HepG2 (cell line): ENCODE results near the gene SDK2. TPM values are rescaled to one million over a fixed set of nuclear protein-coding genes. Genes with fewer than 3 reads are reported as not detected.

ENCODE experiments used
- ATAC-seq: fragments of 200-7000 bp; cut with Tn5 transposase; 3 replicates; pipeline ENCODE4 v1.9.1; 2020; ENCODE audit warnings: mild to moderate bottlenecking, moderate library complexity
- BruUV-seq: library from RNA; stranded (reverse); fragments of 400-500 nt; replicated peaks from 2 replicates; lab custom pipeline; 2021; lab: Mats Ljungman, UMichigan
- CTCF ChIA-PET: fragments of 300-600 bp; formaldehyde crosslinking; extraction: SDS; loops from one replicate; lab custom pipeline; 2021; ENCODE audit warnings: low total read pairs, inconsistent platforms, low intra/inter-chr PET ratio; lab: Yijun Ruan, JAX
- POLR2A ChIA-PET: fragments of 350-600 bp; sonication (Branson Sonifier 250); formaldehyde crosslinking; loops from one replicate; lab custom pipeline; 2020; ENCODE audit warnings: antibody characterized with exemption, inconsistent platforms; lab: Yijun Ruan, JAX
- DNase-seq: peaks from one replicate; pipeline ENCODE4 v3.0.0-alpha.2; 2015; ENCODE audit warnings: low spot score
- FAIRE-seq: peaks from 3 replicates; lab custom pipeline; 2011; peaks lifted over from hg19 to GRCh38; lab: Jason Lieb, UNC
- H2AFZ ChIP-seq: one replicate; pipeline ENCODE4 v1.6.1; 2011; ENCODE audit warnings: low read length, inconsistent platforms
- H3K27ac ChIP-seq: fragments of 300-600 bp; 3 replicates; pipeline ENCODE4 v1.8.0; 2011; ENCODE audit warnings: mixed run types, mild to moderate bottlenecking, mixed read lengths, low read length, inconsistent platforms; ENCODE audit not compliant: insufficient read depth; ENCODE audit errors: extremely low read length
- H3K27me3 ChIP-seq, 2 experiments: fragments of 200-600 bp in 1 of 2; 2 replicates in 1 of 2; 3 replicates in 1 of 2; pipeline versions ENCODE4 v1.6.0 to v1.8.0; 2011; ENCODE audit warnings: low read length in 2 of 2, mild to moderate bottlenecking in 2 of 2, moderate library complexity in 2 of 2, inconsistent platforms in 1 of 2; ENCODE audit not compliant: insufficient read depth in 2 of 2, control insufficient read depth in 1 of 2
- H3K36me3 ChIP-seq, 2 experiments: fragments of 200-600 bp in 1 of 2; replicated peaks in 1 of 2; 2 replicates in 1 of 2; 3 replicates in 1 of 2; pipeline versions ENCODE4 v1.5.1 to v1.8.0; 2011; ENCODE audit warnings: low read length in 2 of 2, inconsistent platforms in 1 of 2; ENCODE audit not compliant: insufficient read depth in 2 of 2, control insufficient read depth in 1 of 2
- H3K4me1 ChIP-seq: 2 replicates; pipeline ENCODE4 v1.5.1; 2012; ENCODE audit warnings: low read length, inconsistent platforms; ENCODE audit not compliant: insufficient read depth
- H3K4me2 ChIP-seq: 2 replicates; pipeline ENCODE4 v1.6.0; 2011; ENCODE audit warnings: low read depth, low read length, inconsistent platforms
- H3K4me3 ChIP-seq, 3 experiments: fragments of 200-600 bp in 1 of 3; sonication (generic), shearing (Covaris generic) in 1 of 3; replicated peaks in 1 of 3; 2 replicates each; pipeline ENCODE4 v1.5.1; 2011 to 2016; ENCODE audit warnings: low read length in 3 of 3, inconsistent platforms in 2 of 3, low read depth in 2 of 3, mild to moderate bottlenecking in 2 of 3, control low read depth in 1 of 3, mixed read lengths in 1 of 3; ENCODE audit not compliant: insufficient read depth in 1 of 3
- H3K79me2 ChIP-seq: one replicate; pipeline ENCODE4 v1.6.1; 2011; ENCODE audit warnings: low read length, inconsistent platforms; ENCODE audit not compliant: insufficient read depth
- H3K9ac ChIP-seq: 2 replicates; pipeline ENCODE4 v1.6.0; 2011; ENCODE audit warnings: mild to moderate bottlenecking, low read depth, low read length, inconsistent platforms; ENCODE audit not compliant: insufficient read depth
- H3K9me3 ChIP-seq: 2 replicates; pipeline ENCODE4 v1.5.1; 2012; ENCODE audit warnings: mild to moderate bottlenecking, low read length
- H4K20me1 ChIP-seq: 2 replicates; pipeline ENCODE4 v1.6.0; 2011; ENCODE audit warnings: inconsistent platforms, mild to moderate bottlenecking, low read length, moderate library complexity; ENCODE audit not compliant: insufficient read depth
- ATM ChIP-seq: fragments of 450-650 bp; IDR thresholded peaks from 2 replicates; pipeline ENCODE4 v1.7.1; 2017; ENCODE audit warnings: mild to moderate bottlenecking, borderline replicate concordance
- FIP1L1 ChIP-seq: fragments of 200-400 bp; formaldehyde crosslinking; IDR thresholded peaks from 2 replicates; pipeline ENCODE4 v1.6.1; 2018; ENCODE audit warnings: low read depth, mild to moderate bottlenecking, low read length, moderate library complexity, borderline replicate concordance; ENCODE audit not compliant: insufficient read depth
- HOXA3 ChIP-seq: sonication (generic); formaldehyde crosslinking; IDR thresholded peaks from 2 replicates; pipeline ENCODE4 v1.5.0; 2020; ENCODE audit warnings: missing genetic modification reagents
- ZNF280B ChIP-seq: sonication (generic); formaldehyde crosslinking; IDR thresholded peaks from 2 replicates; pipeline ENCODE4 v1.5.0; 2020; ENCODE audit warnings: missing genetic modification reagents, mild to moderate bottlenecking, borderline replicate concordance
- ZNF484 ChIP-seq: sonication (generic); formaldehyde crosslinking; IDR thresholded peaks from 2 replicates; pipeline ENCODE4 v1.5.1; 2020; ENCODE audit warnings: mild to moderate bottlenecking, low read depth, missing genetic modification reagents, borderline replicate concordance
- WGBS: methylation state at CpG from one replicate; pipeline ENCODE4 v1.1.6; 2017; ENCODE audit warnings: low lambda C conversion rate; 5-methylcytosine and 5-hydroxymethylcytosine counted together
- in situ Hi-C: cut with HindIII; loops from 2 replicates; pipeline ENCODE4 v1.10.0; 2017; ENCODE audit warnings: low pct_unique_long_range_greater_than_20kb; ENCODE audit not compliant: extremely low pct_ligation_motif_present
- intact Hi-C: fragments of 100-400 bp; cut with micrococcal nuclease; formaldehyde crosslinking; loops from one replicate; pipeline ENCODE4 v1.10.0; 2022; ENCODE audit not compliant: unreplicated experiment
- polyA plus RNA-seq, 8 experiments: library from polyadenylated mRNA; depleted of rRNA in 3 of 8; stranded (reverse) in 7 of 8; unstranded in 1 of 8; fragments of >200 nt; fragmentation: Illumina TruSeq in 4 of 8; extraction: Trizol in 4 of 8; gene quantifications; 2 replicates each; pipeline versions ENCODE4 v1.2.1 to v1.2.3, GENCODE V29; 2011 to 2016; ENCODE audit warnings: low read depth in 4 of 8, missing spikeins in 1 of 8, mixed read lengths in 1 of 8; ENCODE audit not compliant: insufficient read depth in 1 of 8
- total RNA-seq, 5 experiments: library from RNA; depleted of rRNA; stranded (reverse); fragments of >200 nt; fragmentation: Illumina TruSeq; extraction: Trizol; gene quantifications; 2 replicates each; pipeline ENCODE4 v1.2.3, GENCODE V29; 2016; ENCODE audit warnings: low read depth in 1 of 5

Gene SDK2
- total and polyA plus RNA-seq, 2 of the 13 experiments (the other 11 are each of a cell fraction or from before 2014, with no cell fraction given) = not detected

- Histone ChIP-seq H3K27ac (no peak overlapping the region), H3K36me3 (no peaks in the 10 kb centered on the region), H3K79me2 (no peaks in the 10 kb centered on the region), H3K9ac (no peak overlapping the region)
- WGBS = 12% methylated on average over 4 of the region's 4 CpGs
- DNase-seq = no peak
- intact Hi-C loops = no loop called here
- POLR2A ChIA-PET = interaction anchor here (1.0 to 1.2 kb wide), 2 partner anchors 41 to 86 kb away, joined by 3 read pairs; no protein-coding TSS in a partner anchor
- in situ Hi-C loops = no loop called here
- TF ChIP-seq ATM = no peak
- no peak for TF ChIP-seq ZNF280B (CRISPR knock-in tag)
- no peak for TF ChIP-seq HOXA3 (CRISPR knock-in tag)
- TF ChIP-seq FIP1L1 = no peak
- no peak for TF ChIP-seq ZNF484 (CRISPR knock-in tag)
- TF ChIP-seq, all 625 proteins: peak for 0
- Histone ChIP-seq H3K4me2 (no peak overlapping the region), H3K4me1 (peaks cover 23% of the 10 kb centered on the region), H2AFZ (no peak overlapping the region), H3K9me3 (no peaks in the 10 kb centered on the region), H4K20me1 (no peaks in the 10 kb centered on the region), H3K4me3 (no peak overlapping the region), H3K27me3 (peaks cover 20 to 87% of the 10 kb centered on the region in 2 experiments)
- BruUV-seq = no TSS peak
- no peak for FAIRE-seq
- CTCF ChIA-PET = interaction anchor here (1.6 kb wide), 1 partner anchor 93 kb away, joined by 5 read pairs; no protein-coding TSS in a partner anchor
- no peak for ATAC-seq
Measured at GRCh38 chr17:73348829-73349095, 295.5 kb downstream of the SDK2 start.
